GM10847 (cell line): ENCODE data around the gene ABTB1.

Experiments
- POLR2A ChIP-seq: IDR thresholded peaks from 2 replicates; pipeline ENCODE4 v1.6.1; 2011; ENCODE audit not compliant: insufficient read length; ENCODE audit errors: extremely low read depth

ABTB1 gene

DNA sequence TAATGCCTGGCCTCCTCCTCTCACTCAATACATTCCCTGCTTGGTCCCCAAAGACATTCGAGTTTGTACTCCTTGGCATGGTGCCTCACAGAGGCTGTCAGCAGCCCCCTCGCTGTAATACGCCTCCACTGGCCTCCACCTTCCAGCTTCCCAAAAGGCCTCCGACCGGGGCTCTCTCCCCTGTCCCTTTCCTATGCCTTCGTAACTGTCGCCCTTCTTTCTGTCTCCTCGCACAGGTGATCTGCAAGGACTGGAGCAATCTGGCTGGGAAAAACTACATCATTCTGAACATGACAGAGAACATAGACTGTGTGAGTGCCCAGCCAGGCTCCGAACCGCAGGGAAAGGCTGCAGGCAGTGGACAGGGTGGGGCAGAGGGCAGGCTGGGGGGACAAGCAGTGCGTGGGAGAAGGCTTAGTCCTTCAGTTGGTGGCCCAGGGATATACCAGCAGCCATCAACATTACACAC lies 10.7 kb upstream of the ABTB1 start:
- TF ChIP-seq POLR2A = no peak

DNA sequence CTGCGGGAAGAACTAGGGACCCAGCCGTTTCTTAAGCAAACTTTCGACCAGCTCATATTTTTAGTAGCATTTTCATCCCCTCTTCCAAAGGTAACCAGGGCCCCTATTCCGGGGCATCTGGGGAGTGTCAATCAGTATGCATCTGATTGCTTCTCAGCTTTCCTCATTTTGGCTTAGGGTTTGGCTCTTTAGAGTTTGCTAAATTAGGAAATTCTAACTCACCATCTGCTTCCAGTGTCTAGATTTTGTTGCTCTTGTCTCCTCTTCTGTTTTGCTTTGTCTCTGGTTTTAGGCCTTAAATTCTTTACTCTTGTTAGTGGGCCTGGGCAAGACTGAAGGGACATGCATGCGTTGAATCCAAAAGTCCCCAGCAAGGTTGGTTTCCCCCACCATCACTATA lies 9.6 kb upstream of the ABTB1 start:
- no peak for TF ChIP-seq POLR2A

DNA sequence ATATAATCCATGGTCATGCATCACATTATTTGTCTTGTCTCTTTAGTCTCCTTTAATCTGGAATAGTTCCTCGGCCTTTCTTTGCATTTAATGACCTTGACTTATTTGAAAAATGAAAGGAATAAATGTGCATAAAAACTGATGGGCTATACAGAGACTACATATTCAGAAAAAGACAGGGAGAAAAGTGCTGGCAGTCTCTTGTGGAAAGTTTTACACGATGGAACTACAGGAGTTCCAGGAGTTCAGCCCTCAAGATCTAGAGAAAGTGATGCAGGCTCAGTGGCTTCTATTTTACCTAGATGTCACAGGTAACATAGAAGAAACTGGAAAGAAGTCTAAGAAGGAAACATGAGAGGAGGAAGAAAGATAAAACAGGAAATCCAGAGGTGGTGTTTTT lies 7.6 kb upstream of the ABTB1 start:
- TF ChIP-seq POLR2A = no peak

DNA sequence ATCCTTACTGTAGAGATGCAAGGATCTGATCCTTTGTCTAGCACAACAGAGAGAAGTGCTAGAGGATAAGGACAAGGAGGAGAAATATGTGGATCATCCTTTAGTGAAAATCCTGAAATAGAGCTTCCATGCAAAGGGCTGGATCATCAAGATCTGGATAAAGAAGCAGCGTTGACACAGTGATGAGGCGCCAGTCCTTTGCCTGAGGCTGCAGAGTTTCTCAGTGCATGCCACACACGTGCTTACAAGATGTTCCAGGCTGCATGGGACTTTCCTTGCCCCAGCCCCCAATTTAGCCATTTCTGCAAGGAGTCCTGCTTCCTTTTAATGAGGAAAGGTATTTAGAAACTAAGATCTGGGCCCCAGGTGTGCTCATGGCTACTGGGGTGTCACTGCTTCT lies 7.2 kb upstream of the ABTB1 start:
- TF ChIP-seq POLR2A = no peak

DNA sequence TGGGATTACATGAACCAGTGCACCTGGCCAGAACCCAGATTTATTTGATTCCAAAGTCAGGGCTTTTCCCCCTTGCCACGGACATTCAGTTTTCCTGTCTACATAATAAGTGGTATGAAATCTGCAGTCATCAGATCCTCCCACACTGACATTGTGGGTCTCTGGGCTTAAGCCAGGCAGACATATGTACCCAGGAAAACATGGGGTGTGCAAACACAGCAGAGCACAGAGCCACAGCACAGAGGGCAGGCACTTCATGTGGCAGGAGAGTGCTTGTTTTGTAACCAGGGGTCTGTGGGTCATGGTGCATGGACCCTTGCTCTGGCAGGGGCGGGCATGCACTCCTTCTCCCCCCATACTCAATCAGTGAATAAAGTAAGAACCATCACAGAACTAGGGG lies 6.1 kb upstream of the ABTB1 start:
- TF ChIP-seq POLR2A = no peak

DNA sequence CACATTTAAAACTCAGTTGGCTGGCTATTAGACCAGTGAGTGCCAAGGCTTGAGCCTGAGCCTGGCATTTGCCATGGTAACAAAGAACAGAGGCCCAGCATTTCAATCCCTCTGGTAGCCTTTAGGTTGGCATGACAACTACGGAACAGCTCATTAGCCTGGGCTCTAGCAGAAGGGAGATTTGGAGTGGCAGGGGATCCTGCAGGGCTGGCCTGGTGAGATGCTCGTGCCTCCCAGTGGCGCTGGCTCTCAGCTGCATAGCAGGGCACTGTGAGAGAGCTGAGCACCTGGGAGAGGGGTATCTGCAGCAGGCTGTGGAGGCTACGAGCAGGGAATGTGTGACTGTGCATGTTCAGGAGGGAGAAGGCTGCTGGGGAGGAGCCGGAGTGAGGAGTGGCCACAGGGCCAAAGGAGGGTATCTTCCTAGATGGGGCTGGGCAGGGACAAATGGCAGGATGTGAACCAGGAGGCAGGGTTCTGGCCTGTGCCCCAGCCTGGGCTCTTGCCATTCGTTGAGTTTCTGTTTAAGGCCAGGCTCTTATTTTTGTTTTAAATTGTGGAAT lies 5.6 kb upstream of the ABTB1 start:
- TF ChIP-seq POLR2A = no peak

DNA sequence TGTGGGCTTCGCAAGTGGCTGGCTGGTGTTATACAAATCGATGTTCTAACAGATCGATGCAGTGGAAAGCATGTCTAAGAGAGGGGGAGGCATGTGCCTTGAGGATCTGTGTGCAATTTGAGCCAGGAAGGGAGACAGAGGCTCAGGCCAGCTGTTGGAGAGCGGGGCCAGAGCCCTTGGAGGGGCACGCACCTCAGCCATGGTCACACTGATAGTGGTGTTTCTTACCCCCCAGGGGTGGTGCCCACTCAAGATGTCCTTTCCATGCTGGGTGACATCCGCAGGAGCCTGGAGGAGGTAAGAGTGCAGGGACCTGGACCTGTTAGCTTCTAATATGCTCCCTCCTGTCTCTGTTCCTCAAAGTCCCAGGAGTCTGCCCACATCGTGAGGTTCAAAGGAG lies 3.8 kb upstream of the ABTB1 start:
- no peak for TF ChIP-seq POLR2A

DNA sequence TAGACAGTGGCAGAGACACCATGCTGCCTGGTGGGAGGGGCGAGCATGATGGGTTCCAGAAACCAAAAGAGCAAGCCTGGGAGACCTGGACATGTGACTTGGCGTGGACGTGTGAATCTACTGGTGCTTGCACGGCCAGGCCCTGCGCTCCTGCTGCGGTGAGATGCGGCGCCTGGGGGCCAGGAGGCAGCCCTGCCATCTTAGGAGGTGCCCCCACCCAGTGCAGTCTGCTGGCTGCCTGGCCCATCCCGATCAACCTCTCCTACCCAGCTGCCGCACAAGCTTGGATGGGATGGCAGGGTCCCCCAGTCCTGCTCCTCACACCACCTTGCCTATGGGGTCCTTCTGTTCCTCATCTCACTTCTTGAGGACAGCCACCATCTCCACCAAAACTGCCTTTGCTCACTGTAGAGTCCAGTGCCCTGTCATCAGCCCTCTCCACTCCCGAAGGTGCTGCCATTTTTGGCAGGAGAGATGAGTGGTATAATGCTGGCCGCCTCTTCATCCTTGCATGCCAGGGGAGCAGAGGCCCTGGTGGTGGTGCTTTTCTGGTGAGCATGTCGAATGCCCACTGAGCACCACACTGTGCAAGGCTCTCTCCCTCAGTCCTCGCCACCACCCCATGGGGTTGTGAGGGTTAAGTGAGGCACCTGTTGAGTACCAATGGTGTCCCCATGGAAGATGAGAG lies 3.1 kb upstream of the ABTB1 start:
- no peak for TF ChIP-seq POLR2A

DNA sequence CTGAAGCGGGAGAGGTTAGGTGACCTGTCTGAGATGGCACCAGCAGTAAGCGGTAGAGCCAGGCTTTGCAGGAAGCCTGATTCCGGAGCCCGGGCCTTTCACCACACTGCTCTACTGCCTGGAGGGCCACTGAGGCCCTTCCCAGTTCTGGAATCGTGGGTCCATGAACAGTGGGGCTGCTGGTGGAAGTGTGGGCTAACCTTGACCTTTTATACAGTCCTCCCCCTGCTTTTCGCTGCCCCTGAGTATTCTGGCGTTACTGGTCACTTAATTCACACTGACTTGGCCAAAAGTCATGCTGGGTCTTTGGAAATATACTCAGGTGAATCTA lies 2.6 kb upstream of the ABTB1 start:
- no peak for TF ChIP-seq POLR2A

DNA sequence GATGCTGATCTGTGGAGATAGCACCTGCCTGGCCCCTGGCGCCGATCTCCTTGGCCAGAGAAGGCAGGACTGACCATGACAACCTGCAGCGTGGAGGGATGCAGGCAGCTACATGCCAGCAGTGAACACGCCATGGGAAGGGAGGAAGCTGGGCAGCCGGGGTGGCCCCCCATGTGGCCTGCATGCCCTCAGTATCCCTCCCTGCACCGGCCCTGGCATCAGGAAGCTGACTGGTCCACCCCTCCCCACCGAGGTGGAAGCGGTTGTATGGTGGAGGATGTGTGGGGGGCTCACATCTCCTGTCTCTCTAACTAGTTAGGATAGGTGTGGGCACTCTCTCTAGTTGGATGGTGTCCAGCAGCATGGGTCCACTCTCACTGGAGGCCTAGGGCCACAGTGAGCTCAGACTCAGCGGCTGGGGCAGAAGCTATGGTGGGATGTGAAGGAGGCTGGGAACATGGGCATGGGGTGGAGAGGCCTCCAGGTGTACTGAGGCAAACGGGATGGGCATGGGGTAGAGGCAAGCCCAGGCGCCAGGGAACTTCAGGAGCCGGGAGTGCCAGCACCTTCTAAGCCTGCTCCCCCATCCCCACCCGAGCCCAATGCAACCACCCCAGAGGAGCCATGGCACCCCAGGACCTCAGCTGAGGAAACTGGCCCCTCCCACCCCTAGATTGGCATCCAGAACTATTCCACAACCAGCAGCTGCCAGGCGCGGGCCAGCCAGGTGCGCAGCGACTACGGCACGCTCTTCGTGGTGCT lies 1.8 kb upstream of the ABTB1 start:
- TF ChIP-seq POLR2A = no peak

DNA sequence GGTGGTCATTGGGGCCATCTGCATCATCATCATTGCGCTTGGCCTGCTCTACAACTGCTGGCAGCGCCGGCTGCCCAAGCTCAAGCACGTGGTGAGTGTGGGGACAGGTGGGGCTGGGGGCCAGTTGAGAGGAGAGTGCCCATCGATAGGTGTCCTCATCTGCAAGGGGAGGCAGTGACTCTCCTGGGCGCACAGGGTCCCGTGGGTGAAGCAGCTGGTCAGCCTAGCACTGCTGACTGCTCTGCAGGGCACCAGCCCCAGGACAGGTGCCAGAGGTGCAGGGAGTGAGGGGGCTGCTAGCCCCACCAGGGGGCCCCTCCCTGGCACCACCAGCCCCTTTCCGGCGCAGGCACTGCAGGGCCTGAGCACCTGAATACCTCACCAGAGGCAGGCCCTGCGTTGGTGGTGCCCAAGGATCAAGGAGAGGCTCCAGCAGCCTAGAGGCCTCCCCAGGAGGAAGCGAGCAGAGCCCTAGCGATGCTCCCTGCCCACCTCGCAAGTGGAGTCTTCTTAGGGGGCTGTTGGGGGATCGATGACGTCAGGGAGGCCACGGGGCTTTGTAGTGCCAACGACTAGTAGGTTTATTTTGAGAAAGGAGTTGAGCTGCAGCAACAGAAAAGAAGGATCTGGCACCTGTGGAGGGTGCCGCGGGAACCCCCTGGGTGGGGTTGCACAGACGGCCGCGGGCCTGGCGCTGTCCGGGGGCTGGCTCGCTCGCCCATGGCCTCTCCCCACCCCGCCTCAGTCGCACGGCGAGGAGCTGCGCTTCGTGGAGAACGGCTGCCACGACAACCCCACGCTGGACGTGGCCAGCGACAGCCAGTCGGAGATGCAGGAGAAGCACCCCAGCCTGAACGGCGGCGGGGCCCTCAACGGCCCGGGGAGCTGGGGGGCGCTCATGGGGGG lies 976 bp upstream of the ABTB1 start:
- no peak for TF ChIP-seq POLR2A

DNA sequence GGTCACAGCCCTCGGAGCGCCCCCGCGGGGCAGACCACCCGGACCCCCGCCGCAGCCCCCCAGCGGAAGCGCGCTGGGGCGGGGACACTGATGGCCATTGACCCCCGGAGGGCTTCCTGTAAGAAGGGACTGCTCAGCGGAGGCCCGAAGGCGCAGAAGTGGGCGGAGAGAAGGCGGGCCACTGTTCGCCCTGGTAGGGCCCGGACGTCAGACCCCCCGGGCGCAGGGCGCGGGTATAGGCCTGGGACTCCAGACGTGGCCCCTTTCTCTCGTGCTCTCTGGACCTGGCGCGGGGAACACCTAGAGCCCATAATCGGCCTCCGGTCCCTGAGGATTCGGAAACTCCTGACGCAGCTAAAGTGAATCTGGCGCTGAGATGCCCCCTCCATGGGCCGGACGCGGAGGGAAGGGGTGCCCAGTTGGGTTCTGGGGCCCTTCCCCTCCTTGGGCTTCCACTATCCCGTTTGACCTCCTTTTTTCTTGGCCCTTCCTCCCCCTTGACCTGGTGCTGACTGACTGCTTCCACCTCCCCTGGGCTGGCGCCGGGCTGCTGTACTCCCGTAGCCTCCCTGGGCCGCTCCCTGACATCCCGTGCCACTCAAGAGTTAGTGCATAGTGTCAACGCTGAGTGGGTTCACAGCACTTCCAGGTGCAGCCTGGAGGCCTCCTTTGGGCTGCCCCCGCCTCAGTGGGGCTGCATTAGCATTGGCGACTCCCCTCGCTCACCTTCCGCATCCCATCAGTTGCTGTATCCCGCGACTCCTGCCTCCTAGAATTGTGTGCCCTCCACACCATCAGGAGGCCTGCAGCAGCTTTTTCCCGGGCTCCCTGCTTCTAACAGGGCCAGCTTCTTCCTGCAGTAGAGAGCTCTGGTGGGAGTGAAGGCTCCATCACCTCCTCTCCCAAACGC lies 694 bp downstream of the ABTB1 start:
- TF ChIP-seq POLR2A = no peak

DNA sequence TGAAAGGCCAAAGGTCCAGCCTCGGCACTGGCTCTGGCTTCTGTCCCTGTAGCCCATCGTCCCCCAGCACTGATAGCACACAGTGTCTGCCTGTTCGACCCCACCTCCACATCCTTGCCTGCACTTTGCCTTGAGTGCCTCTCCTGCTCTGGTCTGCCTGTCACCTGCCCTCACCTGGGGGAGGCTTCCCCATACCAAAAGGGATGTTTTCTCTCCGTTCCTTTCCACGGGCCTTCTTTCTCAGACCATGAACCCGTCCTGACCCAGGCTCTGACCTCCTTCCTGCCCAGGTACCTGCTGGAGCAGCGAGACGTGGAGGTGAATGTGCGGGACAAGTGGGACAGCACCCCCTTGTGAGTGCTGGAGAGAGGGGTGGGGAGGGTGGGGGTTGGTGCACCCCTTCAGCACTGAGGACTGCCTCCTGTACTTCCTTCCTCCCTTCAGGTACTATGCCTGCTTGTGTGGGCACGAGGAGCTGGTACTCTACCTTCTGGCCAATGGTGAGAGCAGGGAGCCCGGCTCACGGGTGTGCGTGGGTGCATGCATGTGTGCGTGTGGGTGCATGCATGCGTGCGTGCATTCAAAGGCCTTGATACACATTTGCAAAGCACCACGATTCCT lies 1.5 kb downstream of the ABTB1 start:
- no peak for TF ChIP-seq POLR2A

DNA sequence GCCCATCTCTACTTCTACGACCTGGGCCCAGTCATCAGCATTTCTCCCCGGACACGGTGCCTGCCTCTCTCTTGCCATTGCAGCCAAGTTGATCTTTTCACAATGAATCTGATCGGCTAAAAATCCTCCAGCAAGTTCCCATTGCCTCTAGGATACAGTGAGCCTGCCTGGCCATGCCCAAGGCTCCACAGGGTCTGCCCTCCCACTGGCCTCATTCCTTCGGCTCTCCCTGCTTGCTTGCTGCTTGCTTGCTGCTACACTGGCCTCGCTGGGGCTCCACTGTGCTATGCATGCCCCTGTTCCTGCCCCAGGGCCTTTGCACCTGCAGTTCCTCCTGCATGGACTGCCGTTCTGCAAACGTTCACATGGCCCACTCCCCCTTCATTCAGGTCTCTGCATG lies 2.0 kb downstream of the ABTB1 start:
- no peak for TF ChIP-seq POLR2A
